ENCODE data around the gene MAD1L1.

Gene MAD1L1

DNA sequence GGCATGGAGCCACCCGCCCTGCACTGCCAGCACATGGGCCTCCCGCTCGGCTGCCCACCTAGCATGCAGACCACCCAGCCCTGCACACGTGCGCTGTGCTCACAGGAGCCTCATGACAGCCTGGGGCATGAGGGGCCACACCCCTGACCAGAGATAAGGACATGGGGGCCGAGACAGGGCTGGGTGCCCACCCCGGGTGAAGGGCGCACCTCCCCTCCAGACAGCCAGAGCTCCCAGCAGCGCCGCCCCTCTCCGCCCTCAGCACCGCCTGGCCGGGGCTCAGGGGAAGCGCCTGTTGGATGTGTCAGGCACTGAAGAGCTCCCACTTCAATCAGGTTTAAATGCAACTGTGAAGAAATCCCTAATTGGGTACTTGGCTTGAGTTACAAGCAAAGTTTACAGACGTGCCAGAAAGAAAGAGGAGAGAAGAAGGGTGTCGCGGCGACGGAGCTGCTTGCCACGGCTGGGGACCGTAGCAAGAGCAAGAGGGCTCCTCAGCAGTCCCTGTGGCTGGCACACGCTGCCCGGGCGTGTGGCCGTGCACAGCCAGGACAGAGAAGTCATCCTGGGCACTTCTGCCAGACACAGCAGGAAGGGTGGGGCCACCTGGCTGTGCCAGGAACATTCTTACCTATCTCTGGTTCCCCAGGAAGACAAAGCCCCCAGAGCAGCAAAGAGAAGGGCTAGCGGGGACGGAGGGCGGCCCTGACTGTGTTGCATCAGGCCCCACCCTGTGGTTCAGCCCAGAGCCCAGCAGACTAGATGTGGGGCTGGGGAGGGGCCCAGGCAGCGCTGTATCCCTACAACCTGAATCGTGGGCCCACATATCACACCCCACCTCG lies 315.3 kb downstream of the MAD1L1 start:
- DNase-seq: no peak

DNA sequence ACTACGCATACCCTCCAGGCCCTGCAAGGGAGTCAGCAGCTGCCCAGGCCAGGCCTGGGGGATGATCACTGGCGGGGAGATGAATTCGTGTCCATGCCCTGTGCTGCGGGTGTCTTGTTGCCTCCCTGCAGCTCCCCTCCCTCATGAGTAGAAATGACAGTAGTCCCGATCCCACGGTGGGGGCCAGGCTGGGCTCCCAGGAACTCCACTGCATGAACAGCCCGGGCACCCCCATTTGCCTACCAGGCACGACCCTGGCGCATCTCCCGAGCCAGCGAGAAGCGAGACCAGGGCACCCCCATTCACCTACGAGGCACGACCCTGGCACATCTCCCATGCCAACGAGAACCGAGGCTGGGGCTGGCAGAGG lies 316.2 kb downstream of the MAD1L1 start:
- DNase-seq: no peak

DNA sequence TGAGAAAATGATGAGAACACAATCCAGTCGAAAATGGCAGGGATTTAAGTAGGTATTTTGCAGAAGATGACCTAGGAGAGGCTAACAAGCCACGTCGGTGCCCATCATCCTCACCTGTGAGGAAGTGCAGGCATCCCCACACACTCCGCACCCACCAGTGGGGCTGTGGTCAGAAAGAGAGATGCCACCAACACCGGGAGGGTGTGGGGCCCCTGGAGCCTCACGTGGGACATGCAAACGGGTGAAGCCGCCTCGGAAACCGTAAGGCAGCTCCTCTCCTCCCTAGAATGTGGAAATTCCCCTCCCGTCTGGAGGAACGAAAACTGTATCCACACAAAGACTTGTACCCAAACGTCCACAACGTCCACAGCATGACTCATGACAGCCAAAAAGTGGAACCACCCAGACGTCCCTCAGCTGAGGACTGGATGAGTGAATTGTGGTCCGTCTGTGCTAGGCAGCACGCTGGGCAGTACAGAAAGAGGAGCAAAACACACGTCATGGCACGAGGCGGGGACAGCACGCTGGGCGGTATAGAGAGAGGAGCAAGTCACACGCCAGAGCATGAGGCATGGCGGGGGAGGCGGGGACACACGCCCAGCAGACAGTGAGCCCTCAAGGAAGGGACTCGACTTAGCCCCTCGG lies 316.7 kb downstream of the MAD1L1 start:
- DNase-seq: no peak

DNA sequence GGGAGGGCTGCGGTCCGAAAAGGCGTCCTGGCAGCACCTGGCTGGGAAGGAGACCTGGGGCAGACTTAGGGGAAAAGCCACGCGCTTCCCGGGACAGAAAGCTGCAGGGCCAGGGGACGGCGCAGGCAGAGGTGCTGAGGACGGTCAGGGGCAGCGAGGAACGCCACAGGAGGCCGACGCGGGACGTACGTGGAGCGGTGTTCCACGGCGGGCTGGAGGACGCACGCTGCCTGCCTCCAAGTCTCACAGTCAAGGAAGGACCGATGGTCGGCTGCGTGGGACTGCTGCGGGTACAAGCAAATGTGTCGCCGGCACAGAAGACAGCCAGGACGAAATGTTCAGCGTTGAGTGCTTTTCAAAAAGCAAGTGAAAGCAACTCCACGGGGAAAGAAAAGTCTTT lies 317.4 kb downstream of the MAD1L1 start:
- no peak for DNase-seq

DNA sequence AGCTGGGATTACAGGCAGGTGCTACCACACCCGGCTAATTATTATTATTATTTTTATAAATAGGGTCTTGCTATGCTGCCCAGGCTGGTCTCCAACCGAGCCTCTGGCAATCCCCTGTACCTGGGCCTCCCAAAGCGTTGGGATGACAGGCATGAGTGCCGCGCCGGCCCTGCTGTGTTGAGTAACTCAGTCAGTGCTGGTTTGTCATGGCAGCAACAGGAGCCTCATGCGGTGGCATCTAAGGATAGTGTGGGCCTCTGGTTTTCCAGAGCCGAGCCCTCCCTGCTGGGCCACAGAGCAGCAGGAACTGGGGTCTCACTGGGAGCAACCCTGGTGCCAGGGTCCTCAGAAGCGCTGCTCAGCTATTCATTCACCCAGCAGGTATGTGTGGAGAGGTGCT lies 318.0 kb downstream of the MAD1L1 start:
- DNase-seq: no peak

DNA sequence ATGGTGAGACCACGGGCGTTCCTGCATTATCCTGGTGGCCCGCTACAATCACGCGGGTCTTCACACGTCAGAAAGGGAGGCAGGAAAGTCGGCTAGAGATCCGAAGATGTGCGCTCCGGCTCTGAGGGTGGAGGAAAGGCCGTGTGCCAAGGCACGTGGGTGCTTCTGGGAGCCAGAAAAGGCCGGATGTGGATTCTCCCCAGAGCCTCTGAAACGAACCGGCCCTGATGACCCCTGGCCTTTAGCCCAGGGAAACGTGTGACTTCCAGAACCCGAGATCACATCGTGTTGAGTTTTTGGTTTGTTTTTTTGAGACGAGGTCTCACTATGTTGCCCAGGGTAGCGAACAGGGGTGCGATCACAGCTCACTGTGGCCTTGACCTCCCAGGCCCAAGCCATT lies 318.4 kb downstream of the MAD1L1 start:
- DNase-seq: no peak

DNA sequence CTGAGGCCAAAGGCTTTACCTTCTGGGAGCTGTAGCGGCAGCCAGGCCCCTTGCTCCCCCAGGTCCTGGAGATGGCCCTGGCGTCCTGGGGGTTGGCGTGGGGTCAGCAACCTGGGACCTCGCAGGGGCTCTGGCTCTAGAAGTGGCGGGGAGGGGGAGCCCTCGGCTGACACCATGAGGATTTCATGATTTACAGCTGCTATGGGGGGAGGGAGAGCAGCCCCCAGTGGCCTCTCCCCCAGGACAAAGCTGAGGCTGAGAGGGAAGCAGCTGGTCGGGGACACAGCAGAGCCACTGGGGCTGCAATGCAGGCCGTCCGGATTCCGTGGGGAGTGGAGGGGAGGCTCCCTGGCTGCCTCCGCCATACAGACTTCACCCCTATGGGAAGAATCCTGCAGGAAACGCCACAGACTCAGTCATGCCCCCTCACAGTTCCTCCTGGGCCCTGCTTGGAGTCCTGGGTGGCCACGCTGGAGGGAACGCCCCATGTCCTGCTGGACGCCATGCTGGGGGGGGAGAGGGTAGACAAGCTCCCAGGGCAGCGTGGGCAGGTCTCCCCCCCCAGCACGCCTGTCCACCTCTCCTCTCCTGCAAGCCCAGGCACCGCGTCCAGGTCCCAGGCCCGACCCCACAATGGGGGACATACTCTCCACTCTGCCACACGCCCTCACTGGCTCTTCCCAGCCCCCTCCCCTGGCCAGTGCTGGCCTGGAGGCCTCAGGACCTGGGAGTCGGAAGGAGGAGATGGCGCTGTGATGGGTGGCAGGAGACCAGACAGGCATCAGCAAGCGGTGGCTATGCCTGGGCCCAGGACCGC lies 319.1 kb downstream of the MAD1L1 start:
- DNase-seq: no peak

DNA sequence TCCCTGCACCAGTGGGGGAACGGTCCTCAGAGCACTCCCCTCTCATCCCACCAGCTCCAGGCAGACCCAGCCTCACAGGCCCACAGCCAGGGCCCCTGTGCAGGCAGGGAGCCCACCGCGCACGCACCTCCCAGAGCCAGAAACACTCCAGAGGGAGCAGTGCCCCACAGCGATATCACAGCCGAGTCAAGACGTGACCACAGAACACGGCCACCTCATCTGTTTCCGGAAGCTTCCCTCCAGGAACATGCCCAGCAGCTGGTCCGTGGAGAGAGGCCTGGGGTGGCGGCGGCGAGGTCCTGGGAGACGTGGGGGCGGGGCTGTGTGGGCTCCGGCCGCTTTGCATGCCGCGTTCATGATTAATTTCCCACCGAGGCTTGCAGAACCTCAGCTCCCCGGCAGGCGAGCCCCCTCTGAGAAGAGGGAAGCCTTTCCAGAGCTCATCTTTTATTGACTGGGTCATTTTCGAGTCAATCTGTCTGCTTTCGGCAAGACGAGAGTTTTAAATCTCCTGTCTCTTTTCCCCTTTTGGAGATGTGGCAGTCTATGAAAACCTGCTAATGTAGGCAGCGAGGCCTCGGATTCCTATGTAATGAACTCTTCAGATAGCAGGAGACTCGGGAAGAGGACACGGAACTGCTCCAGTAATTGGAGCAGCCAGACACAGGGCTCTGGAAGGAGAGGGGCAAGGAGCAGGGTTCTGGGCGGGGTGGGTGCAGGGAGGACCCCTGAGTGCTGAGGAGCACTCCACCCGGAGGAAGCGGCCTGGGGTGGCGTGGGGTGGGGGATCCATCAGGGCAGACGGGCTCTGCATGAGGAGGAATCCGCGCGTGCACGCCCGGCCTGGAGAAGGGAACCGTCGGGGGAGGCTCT lies 319.9 kb downstream of the MAD1L1 start:
- DNase-seq: no peak

DNA sequence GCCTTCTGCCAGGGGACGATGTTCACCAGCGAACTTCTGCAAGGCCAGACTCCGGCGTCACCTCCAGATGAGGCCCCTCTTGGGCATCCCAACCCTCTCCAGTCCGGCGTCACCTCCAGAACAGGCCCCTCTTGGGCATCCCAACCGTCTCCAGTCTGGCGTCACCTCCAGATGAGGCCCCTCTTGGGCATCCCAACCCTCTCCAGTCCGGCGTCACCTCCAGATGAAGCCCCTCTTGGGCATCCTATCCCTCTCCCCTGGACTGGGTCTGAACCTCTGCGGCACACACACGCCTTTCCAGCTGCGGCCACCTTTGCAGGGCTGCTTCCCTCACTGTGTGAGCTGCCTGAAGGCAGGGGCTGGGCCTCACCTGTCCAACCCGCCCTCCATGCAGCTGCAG lies 321.2 kb downstream of the MAD1L1 start:
- DNase-seq: no peak

DNA sequence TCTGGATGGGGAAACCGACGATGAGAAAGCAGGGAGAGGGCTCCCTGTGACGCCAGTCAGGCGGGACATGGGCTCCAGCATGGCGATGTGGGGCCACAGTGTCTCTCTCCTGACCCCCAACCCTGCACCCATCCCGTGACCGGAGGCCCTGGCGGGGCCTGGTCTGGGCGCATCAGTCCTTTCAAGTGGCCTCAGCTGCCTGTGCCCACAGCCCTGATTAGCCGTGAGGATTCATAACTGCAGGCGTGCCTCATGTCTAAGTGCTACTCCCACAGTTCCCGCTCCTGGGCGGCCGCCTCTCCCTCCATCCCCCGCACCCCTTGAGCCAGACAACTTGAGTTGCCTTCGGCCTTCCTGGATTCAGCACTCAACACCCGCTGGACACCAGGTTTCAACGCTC lies 321.9 kb downstream of the MAD1L1 start:
- no peak for DNase-seq

DNA sequence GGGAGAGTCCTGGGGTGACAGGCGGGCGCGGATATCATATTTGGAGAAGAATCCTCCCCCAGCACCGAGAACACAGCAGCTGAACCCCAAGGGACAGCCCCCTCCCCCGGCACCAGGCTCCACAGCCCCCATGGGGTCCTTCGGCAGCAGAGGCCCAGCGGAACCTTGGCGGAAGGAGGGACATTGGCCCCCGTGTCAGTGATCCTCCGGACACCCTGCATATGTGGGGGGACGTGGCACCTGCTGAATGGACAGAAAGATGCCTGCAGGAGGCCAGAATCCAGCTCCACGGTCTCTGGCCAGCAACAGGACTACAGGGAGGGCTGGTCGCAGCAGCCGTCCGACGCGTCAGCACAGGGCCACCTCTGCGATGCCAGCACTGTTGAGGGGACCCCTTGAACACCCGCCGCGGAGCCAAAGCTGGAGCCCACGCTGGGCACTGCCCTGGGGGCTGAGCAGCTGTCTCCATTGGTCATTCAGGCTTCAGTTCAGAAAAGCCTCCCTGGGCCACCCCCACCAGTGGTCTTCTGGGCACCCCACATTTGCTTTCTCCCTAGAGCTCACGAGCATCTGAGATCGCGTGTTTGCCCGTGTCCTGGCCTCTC lies 322.6 kb downstream of the MAD1L1 start:
- DNase-seq: no peak

DNA sequence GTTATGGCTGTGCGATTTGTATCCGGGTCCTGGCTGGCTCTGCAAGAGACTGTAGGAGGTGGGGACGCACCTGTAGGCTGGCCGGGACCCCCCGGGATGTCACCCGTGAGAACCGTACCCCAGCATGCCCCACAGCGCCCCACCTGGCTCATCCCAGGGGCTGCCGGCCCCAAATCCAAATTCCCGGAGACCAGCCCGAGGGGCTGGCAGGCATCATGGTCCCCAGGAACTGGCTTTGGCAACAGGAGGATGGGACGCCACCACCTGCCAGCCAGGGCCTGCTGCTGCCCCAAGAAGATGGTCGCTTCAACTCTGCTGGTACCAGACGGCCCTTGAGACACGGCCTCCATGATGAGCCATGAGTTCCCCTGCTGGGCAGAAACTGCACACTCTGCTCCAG lies 323.3 kb downstream of the MAD1L1 start:
- no peak for DNase-seq

DNA sequence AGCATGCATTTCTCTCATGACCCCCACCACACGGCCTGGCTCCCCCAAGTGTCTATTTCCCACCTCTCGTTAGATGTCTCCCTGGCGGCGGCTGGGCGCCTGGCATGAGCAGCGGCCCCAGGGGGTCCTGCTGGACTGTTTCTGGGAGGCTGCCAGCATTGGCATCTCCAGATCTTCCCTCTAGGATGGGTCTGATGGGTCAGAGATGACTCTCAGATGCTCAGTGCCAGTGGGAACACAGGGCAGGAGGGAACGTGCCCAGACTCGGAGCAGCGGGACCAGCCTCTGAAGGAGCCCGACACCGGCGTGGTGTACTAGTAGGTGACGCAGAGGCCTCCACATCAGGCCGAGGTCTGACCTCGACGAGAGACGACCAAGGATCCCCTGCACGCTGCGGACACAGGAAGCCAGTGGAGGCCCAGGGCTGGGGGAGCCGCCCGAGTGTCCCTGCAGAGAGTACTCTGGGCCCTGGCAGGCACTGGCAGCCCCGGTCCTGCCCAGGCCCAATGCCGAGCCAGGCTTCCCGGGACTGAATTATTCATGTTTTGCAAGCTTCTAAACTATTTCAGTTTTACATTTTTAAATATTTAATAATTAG lies 323.8 kb downstream of the MAD1L1 start:
- DNase-seq: no peak

DNA sequence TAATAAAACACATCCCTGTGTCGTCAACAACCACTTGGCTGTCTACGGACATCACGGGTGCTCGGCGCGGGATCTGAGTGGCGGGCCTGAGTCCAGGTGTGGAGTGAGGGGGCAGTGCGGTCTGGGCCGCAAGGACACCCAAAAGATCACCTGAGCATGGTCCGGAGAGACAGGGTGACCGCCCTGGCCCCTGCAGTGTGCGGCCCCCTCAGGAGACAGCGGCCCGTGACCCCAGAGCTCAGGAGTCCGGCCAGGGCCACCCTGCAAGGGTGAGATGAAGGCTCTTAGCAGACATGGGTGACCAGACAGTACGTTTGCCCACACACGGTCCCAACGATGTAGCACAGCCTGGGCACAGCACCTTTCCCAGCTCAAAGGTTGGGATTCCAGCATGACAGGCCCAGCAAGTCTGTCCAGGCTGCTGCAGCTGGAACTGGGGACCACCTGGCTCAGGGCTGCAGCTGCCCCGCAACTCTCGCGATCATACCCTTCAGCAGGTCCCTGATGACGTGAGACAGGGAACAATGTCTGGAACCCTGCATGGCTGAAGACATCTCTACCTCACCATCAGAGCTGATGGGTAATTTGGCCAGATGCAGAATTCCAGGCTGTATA lies 324.9 kb downstream of the MAD1L1 start:
- no peak for DNase-seq

DNA sequence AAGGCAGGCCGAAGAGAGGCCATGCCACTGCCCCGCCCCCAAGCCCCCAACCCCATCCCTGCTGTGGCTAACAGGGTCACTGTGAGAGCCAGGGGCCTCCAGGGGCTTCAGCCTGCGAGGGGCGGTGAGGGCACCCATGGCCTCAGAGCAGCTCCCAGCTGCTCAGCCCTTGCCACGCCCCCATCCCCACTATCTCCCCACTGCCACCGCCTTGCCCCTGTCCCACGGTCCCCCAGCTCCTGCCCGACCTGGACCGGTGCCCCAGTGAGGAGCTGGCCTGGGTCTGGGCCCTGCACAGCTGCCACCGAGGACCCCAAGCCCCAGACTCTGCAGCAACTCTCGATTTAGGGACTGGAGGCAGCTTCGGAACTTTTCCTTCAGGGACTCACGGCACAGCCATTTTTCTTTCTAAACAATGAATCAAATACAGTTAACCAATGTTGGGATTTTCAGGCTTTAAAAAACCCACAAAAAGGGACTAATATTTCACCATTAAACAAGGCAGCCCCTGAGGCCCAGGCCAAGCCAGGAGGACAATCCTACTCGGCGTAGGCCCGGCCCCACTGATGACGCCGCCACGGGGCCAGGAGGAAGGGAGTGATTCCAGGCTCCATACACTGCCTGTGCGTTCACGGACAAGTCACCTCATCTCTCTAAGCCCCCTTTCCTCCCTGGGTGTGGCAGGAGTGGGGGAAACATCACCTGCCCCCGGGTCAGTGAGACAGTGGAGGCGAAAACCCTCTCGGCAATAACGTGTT lies 325.6 kb downstream of the MAD1L1 start:
- DNase-seq: no peak

DNA sequence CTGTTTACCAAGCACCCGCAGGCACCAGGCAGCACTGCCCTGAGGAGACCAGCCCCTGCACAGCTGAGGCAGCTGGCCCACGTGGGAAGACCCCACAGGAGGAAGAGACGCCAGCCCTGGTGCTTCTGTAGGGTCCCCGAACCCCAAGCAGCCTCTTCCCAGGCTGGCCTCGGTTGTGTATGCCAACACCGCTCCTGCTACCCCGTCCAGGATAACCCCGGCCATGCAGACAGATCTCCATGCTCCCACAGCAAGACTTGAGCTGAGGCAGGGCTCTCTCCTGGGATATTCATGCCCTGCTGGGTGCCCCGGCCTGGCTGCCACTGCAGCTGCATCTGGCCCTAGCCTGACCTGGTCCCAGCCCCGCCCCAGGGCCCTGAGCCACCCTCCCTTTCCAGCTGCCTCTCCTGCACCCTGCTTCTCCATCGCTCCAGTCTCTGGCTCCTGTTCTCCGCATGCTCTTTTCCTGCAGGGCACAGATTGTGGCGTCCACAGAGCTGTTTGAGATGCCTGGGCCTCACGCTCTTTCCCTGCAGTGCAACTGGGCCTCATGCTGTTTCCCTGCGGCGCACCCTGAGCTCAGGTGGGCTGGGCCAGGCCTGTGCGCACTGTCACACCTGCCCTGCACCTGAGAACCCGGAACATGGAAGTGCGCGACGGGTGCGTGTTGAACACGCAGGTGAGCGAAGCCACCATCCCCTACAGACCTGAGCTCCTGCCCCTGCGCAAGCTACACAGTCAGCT lies 326.5 kb downstream of the MAD1L1 start:
- DNase-seq: no peak

DNA sequence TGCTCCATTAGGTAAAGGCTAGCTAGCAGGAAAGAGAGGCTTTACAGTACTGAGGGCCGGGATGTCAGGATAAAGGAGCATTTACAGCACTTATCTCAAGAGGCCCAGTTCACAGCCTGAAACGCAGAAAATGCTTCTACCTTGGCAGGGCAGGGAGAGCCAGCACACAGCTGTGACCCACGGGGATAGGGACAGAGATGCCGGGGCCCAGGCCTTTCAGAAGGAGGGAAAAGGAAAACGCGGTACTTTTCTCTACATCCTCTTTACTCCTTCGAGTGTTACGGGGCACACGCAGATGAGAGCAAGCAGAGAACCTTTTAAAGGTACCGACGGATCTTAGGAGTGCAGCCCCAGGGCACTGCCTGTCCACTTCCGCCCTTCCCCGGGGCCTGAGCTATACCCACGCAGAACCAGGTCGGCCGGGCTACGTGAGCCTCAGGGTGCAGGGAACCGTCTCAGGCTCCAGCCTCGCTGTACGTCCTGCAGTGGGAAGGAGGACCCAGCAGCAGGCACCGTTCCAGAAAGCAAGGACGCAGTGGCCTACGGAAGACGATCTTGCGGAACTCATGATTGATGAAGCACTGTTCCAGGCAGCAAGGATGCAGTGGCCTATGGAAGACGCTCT lies 330.4 kb downstream of the MAD1L1 start:
- no peak for DNase-seq

DNA sequence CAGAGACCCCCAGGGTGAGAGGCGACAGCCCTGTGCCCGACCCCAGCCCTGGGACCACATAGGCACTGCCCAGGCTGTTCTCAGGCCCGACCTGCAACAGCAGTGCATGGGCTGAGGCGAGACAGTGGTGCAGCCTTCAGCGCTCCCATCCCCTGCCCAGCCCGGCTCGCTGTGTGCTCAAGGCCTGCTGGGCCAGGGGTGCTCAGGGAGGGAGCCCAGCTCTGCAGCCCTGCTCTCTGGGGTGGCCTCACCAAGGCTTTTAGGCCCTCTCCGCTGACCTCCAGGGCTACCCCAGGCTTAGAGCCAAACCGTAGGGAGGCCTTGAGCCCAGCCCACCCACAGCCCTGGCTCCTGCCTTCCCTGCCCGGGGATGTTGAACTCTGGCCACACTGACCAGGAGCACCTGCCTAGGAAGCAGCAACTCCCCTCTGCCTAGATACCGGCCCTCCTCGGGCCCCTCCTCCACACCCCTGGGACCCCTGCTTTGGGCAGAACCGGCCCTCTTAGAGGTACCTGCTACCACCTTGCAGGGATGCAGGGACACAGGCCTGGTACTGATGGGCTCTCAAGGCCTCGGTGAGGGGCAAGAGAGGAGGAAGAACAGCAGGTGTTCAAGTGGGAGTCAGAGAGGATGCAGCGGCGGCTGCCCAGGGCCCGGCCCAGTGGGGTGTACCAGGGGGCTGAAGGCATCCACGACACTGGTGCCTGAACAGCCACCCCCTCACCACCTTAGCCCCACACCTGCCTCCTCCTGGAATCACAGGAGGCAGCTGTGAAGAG lies 331.1 kb downstream of the MAD1L1 start:
- no peak for DNase-seq

DNA sequence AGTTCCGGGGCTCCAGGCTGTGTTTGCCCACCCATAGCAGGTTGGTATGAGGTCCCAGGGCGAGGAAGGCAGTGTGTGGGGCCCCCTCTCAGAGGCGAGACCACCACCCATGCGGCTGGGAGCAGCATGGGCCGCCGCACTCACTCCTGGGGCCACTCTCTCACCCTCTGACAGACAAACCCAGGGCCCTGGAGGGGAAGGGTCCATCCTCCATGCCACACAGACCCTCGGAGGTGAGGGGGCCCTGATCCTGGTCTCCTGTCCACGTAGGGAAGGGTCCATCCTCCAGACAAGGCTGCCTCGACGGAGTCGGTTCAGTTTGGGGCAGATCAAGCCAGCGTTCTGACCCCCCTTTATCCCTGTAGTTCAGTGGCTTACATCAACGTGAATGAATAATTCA lies 331.9 kb downstream of the MAD1L1 start:
- no peak for DNase-seq
